HEK293 (cell line): ENCODE measurements around the gene PKMYT1.

Source experiments
- BCL11A ChIP-seq: fragments of 450-650 bp; formaldehyde crosslinking; IDR thresholded peaks from 2 replicates; pipeline ENCODE4 v1.5.1; 2016; ENCODE audit warnings: low read depth, missing biosample characterization, missing genetic modification characterization
- ZBTB17 ChIP-seq: fragments of 450-650 bp; formaldehyde crosslinking; IDR thresholded peaks from 2 replicates; pipeline ENCODE4 v1.5.1; 2016; ENCODE audit warnings: missing biosample characterization, missing genetic modification characterization
- ZBTB7A ChIP-seq: fragments of 450-650 bp; formaldehyde crosslinking; IDR thresholded peaks from 2 replicates; pipeline ENCODE4 v1.5.1; 2016; ENCODE audit warnings: low read depth, missing biosample characterization, missing genetic modification characterization
- ZNF701 ChIP-seq: fragments of 450-650 bp; formaldehyde crosslinking; IDR thresholded peaks from 2 replicates; pipeline ENCODE4 v1.5.1; 2016; ENCODE audit warnings: missing biosample characterization, missing genetic modification characterization
- ZNF792 ChIP-seq: fragments of 450-650 bp; formaldehyde crosslinking; IDR thresholded peaks from 2 replicates; pipeline ENCODE4 v1.5.1; 2016; ENCODE audit warnings: missing biosample characterization, missing genetic modification characterization
- TF ChIP-seq, protein P1 (sequence below): fragments of 450-650 bp; formaldehyde crosslinking; IDR thresholded peaks from 2 replicates; pipeline ENCODE4 v1.5.1; 2016; ENCODE audit warnings: missing biosample characterization, missing genetic modification characterization
- TF ChIP-seq, protein P2 (sequence below): fragments of 450-650 bp; formaldehyde crosslinking; IDR thresholded peaks from 2 replicates; pipeline ENCODE4 v1.5.1; 2016; ENCODE audit warnings: missing biosample characterization, missing genetic modification characterization
- TF ChIP-seq, protein P3 (sequence below): fragments of 450-650 bp; formaldehyde crosslinking; IDR thresholded peaks from 2 replicates; pipeline ENCODE4 v1.5.1; 2016; ENCODE audit warnings: missing biosample characterization, missing genetic modification characterization
- TF ChIP-seq, protein P4 (sequence below): fragments of 450-650 bp; formaldehyde crosslinking; IDR thresholded peaks from 2 replicates; pipeline ENCODE4 v1.5.1; 2016; ENCODE audit warnings: missing biosample characterization, missing genetic modification characterization

DNA sequence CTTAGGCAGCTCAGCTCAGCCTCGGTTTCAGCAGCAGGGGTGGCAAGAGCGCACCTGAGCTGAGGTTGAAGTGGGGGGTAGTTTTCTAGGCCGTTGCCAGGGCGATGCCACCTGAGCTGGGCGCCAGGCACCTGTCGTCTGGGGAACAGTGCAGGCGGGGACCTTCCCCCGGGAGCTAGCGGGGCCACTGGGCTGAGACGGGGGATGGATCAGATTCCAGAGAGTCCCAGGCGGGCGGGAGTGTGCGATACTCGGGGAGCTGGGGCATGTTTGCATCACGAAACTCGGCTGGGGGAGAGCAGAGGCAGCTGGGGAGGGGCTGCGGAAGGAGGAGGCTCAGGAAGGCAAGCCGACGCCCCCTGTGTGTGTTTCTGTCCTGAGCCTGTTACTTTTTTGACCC lies 32.0 kb upstream of the PKMYT1 start:
- TF ChIP-seq ZNF792 (tag by site-specific recombination): no peak
- TF ChIP-seq, protein P1, sequence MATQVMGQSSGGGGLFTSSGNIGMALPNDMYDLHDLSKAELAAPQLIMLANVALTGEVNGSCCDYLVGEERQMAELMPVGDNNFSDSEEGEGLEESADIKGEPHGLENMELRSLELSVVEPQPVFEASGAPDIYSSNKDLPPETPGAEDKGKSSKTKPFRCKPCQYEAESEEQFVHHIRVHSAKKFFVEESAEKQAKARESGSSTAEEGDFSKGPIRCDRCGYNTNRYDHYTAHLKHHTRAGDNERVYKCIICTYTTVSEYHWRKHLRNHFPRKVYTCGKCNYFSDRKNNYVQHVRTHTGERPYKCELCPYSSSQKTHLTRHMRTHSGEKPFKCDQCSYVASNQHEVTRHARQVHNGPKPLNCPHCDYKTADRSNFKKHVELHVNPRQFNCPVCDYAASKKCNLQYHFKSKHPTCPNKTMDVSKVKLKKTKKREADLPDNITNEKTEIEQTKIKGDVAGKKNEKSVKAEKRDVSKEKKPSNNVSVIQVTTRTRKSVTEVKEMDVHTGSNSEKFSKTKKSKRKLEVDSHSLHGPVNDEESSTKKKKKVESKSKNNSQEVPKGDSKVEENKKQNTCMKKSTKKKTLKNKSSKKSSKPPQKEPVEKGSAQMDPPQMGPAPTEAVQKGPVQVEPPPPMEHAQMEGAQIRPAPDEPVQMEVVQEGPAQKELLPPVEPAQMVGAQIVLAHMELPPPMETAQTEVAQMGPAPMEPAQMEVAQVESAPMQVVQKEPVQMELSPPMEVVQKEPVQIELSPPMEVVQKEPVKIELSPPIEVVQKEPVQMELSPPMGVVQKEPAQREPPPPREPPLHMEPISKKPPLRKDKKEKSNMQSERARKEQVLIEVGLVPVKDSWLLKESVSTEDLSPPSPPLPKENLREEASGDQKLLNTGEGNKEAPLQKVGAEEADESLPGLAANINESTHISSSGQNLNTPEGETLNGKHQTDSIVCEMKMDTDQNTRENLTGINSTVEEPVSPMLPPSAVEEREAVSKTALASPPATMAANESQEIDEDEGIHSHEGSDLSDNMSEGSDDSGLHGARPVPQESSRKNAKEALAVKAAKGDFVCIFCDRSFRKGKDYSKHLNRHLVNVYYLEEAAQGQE (tag by site-specific recombination): no peak
- TF ChIP-seq, protein P2, sequence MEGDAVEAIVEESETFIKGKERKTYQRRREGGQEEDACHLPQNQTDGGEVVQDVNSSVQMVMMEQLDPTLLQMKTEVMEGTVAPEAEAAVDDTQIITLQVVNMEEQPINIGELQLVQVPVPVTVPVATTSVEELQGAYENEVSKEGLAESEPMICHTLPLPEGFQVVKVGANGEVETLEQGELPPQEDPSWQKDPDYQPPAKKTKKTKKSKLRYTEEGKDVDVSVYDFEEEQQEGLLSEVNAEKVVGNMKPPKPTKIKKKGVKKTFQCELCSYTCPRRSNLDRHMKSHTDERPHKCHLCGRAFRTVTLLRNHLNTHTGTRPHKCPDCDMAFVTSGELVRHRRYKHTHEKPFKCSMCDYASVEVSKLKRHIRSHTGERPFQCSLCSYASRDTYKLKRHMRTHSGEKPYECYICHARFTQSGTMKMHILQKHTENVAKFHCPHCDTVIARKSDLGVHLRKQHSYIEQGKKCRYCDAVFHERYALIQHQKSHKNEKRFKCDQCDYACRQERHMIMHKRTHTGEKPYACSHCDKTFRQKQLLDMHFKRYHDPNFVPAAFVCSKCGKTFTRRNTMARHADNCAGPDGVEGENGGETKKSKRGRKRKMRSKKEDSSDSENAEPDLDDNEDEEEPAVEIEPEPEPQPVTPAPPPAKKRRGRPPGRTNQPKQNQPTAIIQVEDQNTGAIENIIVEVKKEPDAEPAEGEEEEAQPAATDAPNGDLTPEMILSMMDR: no peak
- TF ChIP-seq ZBTB7A (tag by site-specific recombination): no peak
- TF ChIP-seq, protein P3, sequence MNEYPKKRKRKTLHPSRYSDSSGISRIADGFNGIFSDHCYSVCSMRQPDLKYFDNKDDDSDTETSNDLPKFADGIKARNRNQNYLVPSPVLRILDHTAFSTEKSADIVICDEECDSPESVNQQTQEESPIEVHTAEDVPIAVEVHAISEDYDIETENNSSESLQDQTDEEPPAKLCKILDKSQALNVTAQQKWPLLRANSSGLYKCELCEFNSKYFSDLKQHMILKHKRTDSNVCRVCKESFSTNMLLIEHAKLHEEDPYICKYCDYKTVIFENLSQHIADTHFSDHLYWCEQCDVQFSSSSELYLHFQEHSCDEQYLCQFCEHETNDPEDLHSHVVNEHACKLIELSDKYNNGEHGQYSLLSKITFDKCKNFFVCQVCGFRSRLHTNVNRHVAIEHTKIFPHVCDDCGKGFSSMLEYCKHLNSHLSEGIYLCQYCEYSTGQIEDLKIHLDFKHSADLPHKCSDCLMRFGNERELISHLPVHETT (tag by site-specific recombination): no peak
- TF ChIP-seq ZBTB17 (tag by site-specific recombination): no peak
- TF ChIP-seq BCL11A (tag by site-specific recombination): no peak
- TF ChIP-seq, protein P4, sequence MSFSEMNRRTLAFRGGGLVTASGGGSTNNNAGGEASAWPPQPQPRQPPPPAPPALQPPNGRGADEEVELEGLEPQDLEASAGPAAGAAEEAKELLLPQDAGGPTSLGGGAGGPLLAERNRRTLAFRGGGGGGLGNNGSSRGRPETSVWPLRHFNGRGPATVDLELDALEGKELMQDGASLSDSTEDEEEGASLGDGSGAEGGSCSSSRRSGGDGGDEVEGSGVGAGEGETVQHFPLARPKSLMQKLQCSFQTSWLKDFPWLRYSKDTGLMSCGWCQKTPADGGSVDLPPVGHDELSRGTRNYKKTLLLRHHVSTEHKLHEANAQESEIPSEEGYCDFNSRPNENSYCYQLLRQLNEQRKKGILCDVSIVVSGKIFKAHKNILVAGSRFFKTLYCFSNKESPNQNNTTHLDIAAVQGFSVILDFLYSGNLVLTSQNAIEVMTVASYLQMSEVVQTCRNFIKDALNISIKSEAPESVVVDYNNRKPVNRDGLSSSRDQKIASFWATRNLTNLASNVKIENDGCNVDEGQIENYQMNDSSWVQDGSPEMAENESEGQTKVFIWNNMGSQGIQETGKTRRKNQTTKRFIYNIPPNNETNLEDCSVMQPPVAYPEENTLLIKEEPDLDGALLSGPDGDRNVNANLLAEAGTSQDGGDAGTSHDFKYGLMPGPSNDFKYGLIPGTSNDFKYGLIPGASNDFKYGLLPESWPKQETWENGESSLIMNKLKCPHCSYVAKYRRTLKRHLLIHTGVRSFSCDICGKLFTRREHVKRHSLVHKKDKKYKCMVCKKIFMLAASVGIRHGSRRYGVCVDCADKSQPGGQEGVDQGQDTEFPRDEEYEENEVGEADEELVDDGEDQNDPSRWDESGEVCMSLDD (tag by site-specific recombination): no peak
- no peak for TF ChIP-seq ZNF701 (tag by site-specific recombination)
